Left ventricle myocardium inferior (tissue), 1 donor: ENCODE data around the gene ITIH3. TPM values are rescaled to one million over a fixed set of nuclear protein-coding genes. Genes with fewer than 3 reads are reported as not detected.

ENCODE experiments used
- DNase-seq: peaks from one replicate; pipeline ENCODE4 v3.0.0-alpha.2; 2020
- H3K27ac ChIP-seq: fragments of 200-600 bp; replicated peaks from 2 replicates; pipeline ENCODE4 v1.8.0; 2021
- H3K27me3 ChIP-seq: fragments of 200-600 bp; 2 replicates; pipeline ENCODE4 v1.8.0; 2021; ENCODE audit warnings: low read depth
- H3K36me3 ChIP-seq: fragments of 200-600 bp; 2 replicates; pipeline ENCODE4 v1.8.0; 2021
- H3K4me1 ChIP-seq: fragments of 200-600 bp; 2 replicates; pipeline ENCODE4 v1.8.0; 2021
- H3K4me3 ChIP-seq: fragments of 200-600 bp; 2 replicates; pipeline ENCODE4 v1.8.0; 2021; ENCODE audit warnings: mild to moderate bottlenecking, moderate library complexity
- H3K9me3 ChIP-seq: fragments of 200-600 bp; replicated peaks from 2 replicates; pipeline ENCODE4 v1.8.0; 2021
- intact Hi-C: fragments of 100-400 bp; cut with micrococcal nuclease; formaldehyde crosslinking; loops from one replicate; pipeline ENCODE4 v1.11.0; 2022
- total RNA-seq: library from RNA; stranded (reverse); fragmentation: NEBNext Ultra II Directional; extraction: Animal tissue kit (Norgen Biotek cat#: 25700); gene quantifications from one replicate; pipeline ENCODE4 v1.2.1, GENCODE V29; 2021
- TF ChIP-seq, protein P1 (sequence below): fragments of 200-600 bp; IDR thresholded peaks from 2 replicates; pipeline ENCODE4 v1.8.0; 2021; ENCODE audit warnings: antibody characterized with exemption, mild to moderate bottlenecking, borderline replicate concordance
- donor health status: DM: no; HTN: yes; CAD: no; lungs with severe emphysema.

Gene ITIH3
- total RNA-seq, 1 donor from 2014 or later = 0.55 TPM

GRCh38 chr3:52793702-52794611, 639 bp upstream of the ITIH3 start:
- H3K27ac ChIP-seq = no peak overlapping the region
- H3K9me3 ChIP-seq = no peaks in the 10 kb centered on the region
- TF ChIP-seq, protein P1, sequence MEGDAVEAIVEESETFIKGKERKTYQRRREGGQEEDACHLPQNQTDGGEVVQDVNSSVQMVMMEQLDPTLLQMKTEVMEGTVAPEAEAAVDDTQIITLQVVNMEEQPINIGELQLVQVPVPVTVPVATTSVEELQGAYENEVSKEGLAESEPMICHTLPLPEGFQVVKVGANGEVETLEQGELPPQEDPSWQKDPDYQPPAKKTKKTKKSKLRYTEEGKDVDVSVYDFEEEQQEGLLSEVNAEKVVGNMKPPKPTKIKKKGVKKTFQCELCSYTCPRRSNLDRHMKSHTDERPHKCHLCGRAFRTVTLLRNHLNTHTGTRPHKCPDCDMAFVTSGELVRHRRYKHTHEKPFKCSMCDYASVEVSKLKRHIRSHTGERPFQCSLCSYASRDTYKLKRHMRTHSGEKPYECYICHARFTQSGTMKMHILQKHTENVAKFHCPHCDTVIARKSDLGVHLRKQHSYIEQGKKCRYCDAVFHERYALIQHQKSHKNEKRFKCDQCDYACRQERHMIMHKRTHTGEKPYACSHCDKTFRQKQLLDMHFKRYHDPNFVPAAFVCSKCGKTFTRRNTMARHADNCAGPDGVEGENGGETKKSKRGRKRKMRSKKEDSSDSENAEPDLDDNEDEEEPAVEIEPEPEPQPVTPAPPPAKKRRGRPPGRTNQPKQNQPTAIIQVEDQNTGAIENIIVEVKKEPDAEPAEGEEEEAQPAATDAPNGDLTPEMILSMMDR = no peak
- no peak for DNase-seq
- no peak overlapping the region for H3K4me3 ChIP-seq
- no peaks in the 10 kb centered on the region for H3K36me3 ChIP-seq
- intact Hi-C loops = no loop called here
- no peaks in the 10 kb centered on the region for H3K4me1 ChIP-seq
- no peaks in the 10 kb centered on the region for H3K27me3 ChIP-seq

DNA sequence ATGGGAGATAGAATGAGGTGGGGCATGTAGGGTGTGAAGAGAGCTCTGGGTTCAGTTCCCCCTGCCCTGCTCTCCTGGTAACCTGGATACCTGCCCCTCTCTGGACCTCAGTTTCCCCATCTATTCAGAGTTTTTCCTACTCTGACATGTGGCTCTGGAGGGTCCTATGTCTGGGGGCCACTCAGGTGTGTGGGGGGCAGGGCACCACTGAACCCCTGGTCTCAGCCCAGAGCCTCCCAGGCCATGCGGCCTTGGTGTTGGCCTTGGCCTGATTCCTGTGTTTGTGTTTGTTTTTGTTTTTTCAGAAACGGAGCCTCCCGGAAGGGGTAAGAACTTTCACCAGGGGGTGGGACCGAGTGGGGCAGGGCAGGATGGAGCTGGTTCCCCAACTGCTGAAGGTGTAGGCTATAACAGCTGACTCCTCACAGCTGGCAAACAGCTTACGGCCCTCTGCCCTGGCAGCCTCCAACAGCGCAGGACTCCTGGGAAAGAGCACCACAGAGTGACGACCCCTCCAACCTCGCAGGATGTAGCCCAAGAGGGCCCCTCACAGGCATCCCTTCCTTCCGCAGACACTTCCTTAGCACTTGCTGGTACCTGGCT, 803 bp downstream of the ITIH3 start:
- no peaks in the 10 kb centered on the region for H3K36me3 ChIP-seq
- intact Hi-C loops = no loop called here
- H3K4me1 ChIP-seq = no peaks in the 10 kb centered on the region
- no peak overlapping the region for H3K27ac ChIP-seq
- no peaks in the 10 kb centered on the region for H3K9me3 ChIP-seq
- DNase-seq = no peak
- TF ChIP-seq, protein P1 = no peak
- no peak overlapping the region for H3K4me3 ChIP-seq
- no peaks in the 10 kb centered on the region for H3K27me3 ChIP-seq

- H3K4me1 ChIP-seq = no peaks in the 10 kb centered on the region
- H3K27me3 ChIP-seq = no peaks in the 10 kb centered on the region
- no peaks in the 10 kb centered on the region for H3K36me3 ChIP-seq
- TF ChIP-seq, protein P1 = no peak
- H3K9me3 ChIP-seq = no peaks in the 10 kb centered on the region
- no peak overlapping the region for H3K27ac ChIP-seq
- no peak overlapping the region for H3K4me3 ChIP-seq
- intact Hi-C loops = no loop called here
- no peak for DNase-seq
These were observed 1.8 kb downstream of the ITIH3 start for GRCh38 chr3:52796411-52796810.

DNA sequence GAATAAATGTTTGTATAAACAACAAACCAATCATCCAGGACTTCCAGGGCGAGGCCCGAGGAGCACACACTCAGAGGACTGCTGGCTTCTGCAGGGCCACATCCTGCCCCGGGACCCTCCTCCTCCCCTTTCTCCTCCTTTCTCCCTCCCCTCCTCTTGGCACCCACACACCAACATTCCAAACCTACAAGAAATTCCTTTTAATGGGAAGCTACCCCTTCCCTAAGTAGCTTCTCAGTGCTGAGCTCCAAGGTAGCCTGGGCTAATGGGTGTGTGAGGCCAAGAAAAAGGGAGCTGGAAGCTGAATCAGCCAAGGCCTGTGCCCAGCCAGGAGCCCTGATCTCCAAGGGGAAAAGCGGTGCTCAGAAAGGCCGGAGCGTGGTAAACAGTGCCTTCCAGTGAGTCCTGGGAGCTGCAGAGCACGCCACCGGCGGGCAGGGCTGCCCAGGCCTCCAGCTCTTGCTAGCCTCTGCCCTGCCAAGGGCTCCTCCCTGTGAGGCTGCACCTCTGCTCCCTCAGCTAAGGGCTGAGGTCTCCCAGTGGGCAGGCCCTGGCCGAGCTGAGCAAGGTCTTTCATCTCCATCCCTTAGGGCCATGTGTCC, 3.9 kb downstream of the ITIH3 start:
- H3K4me1 ChIP-seq = no peaks in the 10 kb centered on the region
- intact Hi-C loops = no loop called here
- H3K4me3 ChIP-seq = no peak overlapping the region
- DNase-seq = no peak
- no peaks in the 10 kb centered on the region for H3K9me3 ChIP-seq
- H3K36me3 ChIP-seq = no peaks in the 10 kb centered on the region
- H3K27ac ChIP-seq = no peak overlapping the region
- no peaks in the 10 kb centered on the region for H3K27me3 ChIP-seq
- TF ChIP-seq, protein P1 = no peak

DNA sequence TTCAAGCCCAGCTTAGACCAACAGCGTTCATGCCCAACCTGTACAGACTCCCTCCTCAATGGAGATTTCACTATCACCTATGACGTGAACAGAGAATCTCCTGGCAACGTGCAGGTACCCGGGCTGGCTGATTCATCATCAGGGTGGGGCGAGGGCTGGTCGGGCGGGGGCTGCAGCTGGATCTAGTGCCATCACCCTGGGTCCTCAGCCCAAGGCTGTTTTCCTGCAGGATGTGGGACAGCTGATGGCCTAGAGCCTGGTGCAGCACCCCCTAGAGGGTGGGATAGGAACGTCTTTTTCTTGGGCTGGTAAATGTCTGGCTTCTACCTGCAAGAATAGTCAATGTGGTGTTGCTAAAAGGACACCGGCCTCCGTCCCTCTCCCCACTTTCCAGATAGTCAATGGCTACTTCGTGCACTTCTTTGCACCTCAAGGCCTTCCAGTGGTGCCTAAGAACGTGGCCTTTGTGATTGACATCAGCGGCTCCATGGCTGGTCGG, 4.4 kb downstream of the ITIH3 start:
- Histone ChIP-seq H3K4me1 (no peaks in the 10 kb centered on the region), H3K27ac (no peak overlapping the region), H3K9me3 (no peaks in the 10 kb centered on the region), H3K36me3 (no peaks in the 10 kb centered on the region), H3K27me3 (no peaks in the 10 kb centered on the region), H3K4me3 (no peak overlapping the region)
- TF ChIP-seq, protein P1 = peak; percentile 41
- intact Hi-C loops = no loop called here
- no peak for DNase-seq
